Caco-2 (cell line): ENCODE measurements around the gene NPIPB8. TPM values are rescaled to one million over a fixed set of nuclear protein-coding genes. Genes with fewer than 3 reads are reported as not detected.

Source experiments
- BruUV-seq: library from RNA; stranded (reverse); fragments of 400-500 nt; replicated peaks from 2 replicates; lab custom pipeline; 2021; lab: Mats Ljungman, UMichigan
- CTCF ChIA-PET: fragments of 300-600 bp; sonication (Branson Sonifier 250); formaldehyde crosslinking; loops from one replicate; lab custom pipeline; 2022; ENCODE audit warnings: antibody characterized with exemption; lab: Charles Lee
- POLR2A ChIA-PET: fragments of 300-600 bp; sonication (Branson Sonifier 250); formaldehyde crosslinking; loops from one replicate; lab custom pipeline; 2022; ENCODE audit warnings: antibody characterized with exemption; lab: Charles Lee
- DNase-seq, 2 experiments: peaks; one replicate each; pipeline versions ENCODE4 v3.0.0 to v3.0.0-alpha.2; 2020 to 2022
- H3K27me3 ChIP-seq: replicated peaks from 2 replicates; pipeline ENCODE4 v1.6.0; 2011; ENCODE audit warnings: low read length; ENCODE audit not compliant: control insufficient read depth, insufficient read depth
- H3K36me3 ChIP-seq: 2 replicates; pipeline ENCODE4 v1.5.1; 2011; ENCODE audit warnings: low read length; ENCODE audit not compliant: control insufficient read depth, insufficient read depth
- H3K4me1 ChIP-seq: fragments of 250-450 bp; sonication (Bioruptor Pico); 2 replicates; pipeline ENCODE4 v1.5.1; 2020; ENCODE audit warnings: mild to moderate bottlenecking
- H3K4me3 ChIP-seq: 2 replicates; pipeline ENCODE4 v1.5.1; 2011; ENCODE audit warnings: low read depth, mild to moderate bottlenecking, control low read depth, low read length
- H3K9me3 ChIP-seq: fragments of 250-450 bp; sonication (Bioruptor Pico); 2 replicates; pipeline ENCODE4 v1.5.1; 2020; ENCODE audit warnings: mild to moderate bottlenecking, moderate library complexity
- H3K27ac Mint-ChIP-seq: one replicate; pipeline ENCODE4 v1.8.0; 2022; ENCODE audit warnings: mixed read lengths; ENCODE audit not compliant: unreplicated experiment
- H3K27me3 Mint-ChIP-seq: one replicate; pipeline ENCODE4 v1.8.0; 2022; ENCODE audit warnings: mixed read lengths; ENCODE audit not compliant: insufficient read depth, unreplicated experiment
- H3K36me3 Mint-ChIP-seq: one replicate; pipeline ENCODE4 v1.8.0; 2022; ENCODE audit warnings: mild to moderate bottlenecking, mixed read lengths; ENCODE audit not compliant: insufficient read depth, unreplicated experiment
- H3K4me1 Mint-ChIP-seq: one replicate; pipeline ENCODE4 v1.8.0; 2022; ENCODE audit warnings: low read depth, mixed read lengths; ENCODE audit not compliant: unreplicated experiment
- H3K4me3 Mint-ChIP-seq: one replicate; pipeline ENCODE4 v1.8.0; 2022; ENCODE audit warnings: mild to moderate bottlenecking, moderate library complexity, mixed read lengths; ENCODE audit not compliant: unreplicated experiment
- H3K9me3 Mint-ChIP-seq: one replicate; pipeline ENCODE4 v1.8.0; 2022; ENCODE audit warnings: mixed read lengths; ENCODE audit not compliant: unreplicated experiment
- CTCF ChIP-seq, 2 experiments: fragments of 200-600 bp in 1 of 2; IDR thresholded peaks; 1 replicate in 1 of 2; 2 replicates in 1 of 2; pipeline versions ENCODE4 v1.5.1 to v1.8.0; 2011 to 2022; ENCODE audit warnings: antibody characterized with exemption in 1 of 2, control low read depth in 1 of 2, inconsistent platforms in 1 of 2, low read depth in 1 of 2, low read length in 1 of 2, mild to moderate bottlenecking in 1 of 2, moderate library complexity in 1 of 2; ENCODE audit not compliant: insufficient read depth in 1 of 2, severe bottlenecking in 1 of 2, unreplicated experiment in 1 of 2
- intact Hi-C: fragments of 100-400 bp; cut with micrococcal nuclease; formaldehyde crosslinking; loops from one replicate; pipeline ENCODE4 v1.10.0; 2022; ENCODE audit not compliant: unreplicated experiment
- total RNA-seq: library from RNA; stranded (reverse); gene quantifications from 2 replicates; pipeline ENCODE4 v1.2.3, GENCODE V29; 2022

NPIPB8 gene
- total RNA-seq, 1 experiment from 2014 or later: 0.48 TPM

GRCh38 chr16:28590384-28591340 lies 47.2 kb upstream of the NPIPB8 start:
- no peak for TF ChIP-seq CTCF (IDR thresholded peaks at IDR 0.05; ENCODE audit: insufficient read depth in 1 of 2, low read depth in 1 of 2, low read length in 1 of 2, severe bottlenecking in 1 of 2, unreplicated experiment in 1 of 2)
- CTCF ChIA-PET: no interaction called here

GRCh38 chr16:28591355-28591754 lies 46.5 kb upstream of the NPIPB8 start:
- no peaks in the 10 kb centered on the region for H3K4me1 Mint-ChIP-seq
- no peaks in the 10 kb centered on the region for H3K4me1 ChIP-seq
- no peaks in the 10 kb centered on the region for H3K27me3 ChIP-seq
- no peaks in the 10 kb centered on the region; the same call in 1 of the 2 replicates for H3K36me3 ChIP-seq
- no peaks in the 10 kb centered on the region for H3K27me3 Mint-ChIP-seq
- ChIA-PET POLR2A (no interaction called here), CTCF (no interaction called here)
- no peak for TF ChIP-seq CTCF (IDR thresholded peaks at IDR 0.05; ENCODE audit: insufficient read depth in 1 of 2, low read depth in 1 of 2, low read length in 1 of 2, severe bottlenecking in 1 of 2, unreplicated experiment in 1 of 2)
- no peaks in the 10 kb centered on the region for H3K36me3 Mint-ChIP-seq
- H3K27ac Mint-ChIP-seq: no peak overlapping the region
- no peak overlapping the region for H3K4me3 Mint-ChIP-seq
- no peak overlapping the region for H3K4me3 ChIP-seq
- no TSS peak for BruUV-seq
- H3K9me3 ChIP-seq: no peaks in the 10 kb centered on the region
- intact Hi-C loops: no loop called here
- H3K9me3 Mint-ChIP-seq: no peaks in the 10 kb centered on the region
- DNase-seq: no peak

More at GRCh38 chr16:28590384-28591340, 47.2 kb upstream of the NPIPB8 start:
- no peaks in the 10 kb centered on the region for H3K4me1 Mint-ChIP-seq
- no peak for DNase-seq
- no peak overlapping the region for H3K27ac Mint-ChIP-seq
- no peak overlapping the region for H3K4me3 Mint-ChIP-seq
- H3K27me3 Mint-ChIP-seq: no peaks in the 10 kb centered on the region
- Histone ChIP-seq H3K36me3 (no peaks in the 10 kb centered on the region; the same call in 1 of the 2 replicates), H3K27me3 (no peaks in the 10 kb centered on the region), H3K4me3 (no peak overlapping the region), H3K9me3 (no peaks in the 10 kb centered on the region), H3K4me1 (no peaks in the 10 kb centered on the region)
- peaks cover 5% of the 10 kb centered on the region for H3K36me3 Mint-ChIP-seq
- BruUV-seq: no TSS peak
- POLR2A ChIA-PET: no interaction called here
- intact Hi-C loops: no loop called here
- H3K9me3 Mint-ChIP-seq: no peaks in the 10 kb centered on the region

- POLR2A ChIA-PET: no interaction called here
- no peaks in the 10 kb centered on the region for H3K27me3 Mint-ChIP-seq
Observed at GRCh38 chr16:28592511-28592910, 45.4 kb upstream of the NPIPB8 start.

More at GRCh38 chr16:28592511-28592910, 45.4 kb upstream of the NPIPB8 start:
- no peak overlapping the region for H3K4me3 ChIP-seq
- intact Hi-C loops: no loop called here
- H3K27me3 ChIP-seq: no peaks in the 10 kb centered on the region
- H3K36me3 Mint-ChIP-seq: no peaks in the 10 kb centered on the region
- H3K4me1 ChIP-seq: peaks cover 2% of the 10 kb centered on the region
- no peak overlapping the region for H3K27ac Mint-ChIP-seq
- no peaks in the 10 kb centered on the region for H3K9me3 ChIP-seq
- no peaks in the 10 kb centered on the region for H3K9me3 Mint-ChIP-seq
- no peak for TF ChIP-seq CTCF (IDR thresholded peaks at IDR 0.05; ENCODE audit: insufficient read depth in 1 of 2, low read depth in 1 of 2, low read length in 1 of 2, severe bottlenecking in 1 of 2, unreplicated experiment in 1 of 2)
- no peak overlapping the region for H3K4me3 Mint-ChIP-seq
- no TSS peak for BruUV-seq
- no peak for DNase-seq
- H3K4me1 Mint-ChIP-seq: peaks cover 4% of the 10 kb centered on the region
- H3K36me3 ChIP-seq: no peaks in the 10 kb centered on the region; the same call in 1 of the 2 replicates
- CTCF ChIA-PET: no interaction called here
